Measurements from ENCODE around the gene PDZD4.

PDZD4 gene

GRCh38 chrX:153832728-153833127 is 2.4 kb upstream of the PDZD4 start:
- TF ChIP-seq CTCF (conservative IDR thresholded peaks at IDR 0.05; ENCODE audit: low read depth, low read length) = no peak
- no peak for DNase-seq (ENCODE audit: low read depth)

GRCh38 chrX:153831429-153832150 is 1.2 kb upstream of the PDZD4 start:
- TF ChIP-seq CTCF (conservative IDR thresholded peaks at IDR 0.05; ENCODE audit: low read depth, low read length) = no peak
- no peak overlapping the region for H3K4me3 ChIP-seq (ENCODE audit: low read length)

More at GRCh38 chrX:153832728-153833127, 2.4 kb upstream of the PDZD4 start:
- H3K4me3 ChIP-seq (ENCODE audit: low read length) = no peak overlapping the region

DNA sequence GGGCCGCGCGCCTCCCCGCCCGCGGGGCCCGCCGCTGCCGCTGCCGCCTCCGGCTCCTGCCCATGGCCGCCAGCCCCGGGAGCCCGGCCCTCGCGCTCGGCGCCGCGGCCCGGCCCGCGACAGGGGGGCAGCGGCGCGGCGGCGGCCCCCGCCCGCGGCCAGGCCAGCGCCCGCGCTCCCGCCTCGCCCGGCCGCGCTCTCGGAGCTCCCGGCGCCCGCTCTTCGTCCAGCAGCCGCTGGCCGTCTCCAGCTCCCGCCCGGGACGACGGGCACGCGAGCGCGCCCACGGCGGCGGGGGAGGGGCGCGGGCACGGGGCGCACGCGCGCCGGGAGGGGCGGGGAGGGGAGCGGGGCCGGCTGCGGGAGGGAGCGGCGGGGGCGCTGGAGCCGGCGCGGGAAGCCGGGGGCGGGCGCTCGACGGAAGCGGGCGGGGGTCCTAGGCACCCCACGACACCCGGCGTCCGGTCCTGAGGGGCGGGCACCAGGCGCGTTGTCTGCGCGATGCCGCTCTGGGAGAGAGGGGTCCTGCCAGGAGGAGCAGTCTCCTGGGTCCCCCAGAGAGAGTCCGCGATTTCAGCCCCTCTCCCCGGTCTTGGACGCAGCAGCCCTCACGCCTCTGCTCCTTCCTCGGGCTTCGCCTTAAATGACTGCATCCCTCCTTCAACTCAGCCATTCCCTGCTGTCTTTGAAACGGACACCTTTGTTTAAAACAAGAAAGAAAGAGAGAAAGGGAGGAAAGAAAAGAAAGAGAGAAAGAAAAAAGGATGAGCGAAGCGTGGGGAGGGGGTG is 490 bp upstream of the PDZD4 start:
- no peak overlapping the region for H3K4me3 ChIP-seq (ENCODE audit: low read length)
- no peak for DNase-seq (ENCODE audit: low read depth)
- TF ChIP-seq CTCF (conservative IDR thresholded peaks at IDR 0.05; ENCODE audit: low read depth, low read length) = no peak

More at GRCh38 chrX:153831429-153832150, 1.2 kb upstream of the PDZD4 start:
- DNase-seq (ENCODE audit: low read depth) = no peak

DNA sequence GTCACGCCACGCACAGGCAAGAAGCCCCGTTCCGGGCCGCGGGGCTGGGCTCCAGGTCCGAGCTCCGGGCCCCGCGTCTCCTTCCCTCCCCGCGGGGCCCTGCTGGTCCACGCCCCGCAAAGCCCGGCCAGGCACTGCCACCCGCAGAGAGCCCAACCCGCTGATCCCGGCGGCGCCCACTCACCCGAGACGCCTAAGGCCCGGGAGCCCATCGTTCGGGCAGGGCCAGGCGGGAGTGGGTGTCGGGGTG is 870 bp downstream of the PDZD4 start:
- TF ChIP-seq CTCF (conservative IDR thresholded peaks at IDR 0.05; ENCODE audit: low read depth, low read length) = no peak
- no peak overlapping the region for H3K4me3 ChIP-seq (ENCODE audit: low read length)
- DNase-seq (ENCODE audit: low read depth) = no peak

- no peak overlapping the region for H3K4me3 ChIP-seq (ENCODE audit: low read length)
- no peak for TF ChIP-seq CTCF (conservative IDR thresholded peaks at IDR 0.05; ENCODE audit: low read depth, low read length)
Observed at GRCh38 chrX:153828723-153829548, 1.4 kb downstream of the PDZD4 start.

GRCh38 chrX:153828308-153828707 is 2.0 kb downstream of the PDZD4 start:
- H3K4me3 ChIP-seq (ENCODE audit: low read length) = no peak overlapping the region

More at GRCh38 chrX:153828723-153829548, 1.4 kb downstream of the PDZD4 start:
- DNase-seq (ENCODE audit: low read depth) = no peak

More at GRCh38 chrX:153828308-153828707, 2.0 kb downstream of the PDZD4 start:
- DNase-seq (ENCODE audit: low read depth) = no peak
- TF ChIP-seq CTCF (conservative IDR thresholded peaks at IDR 0.05; ENCODE audit: low read depth, low read length) = no peak
